RWPE2 (cell line): ENCODE results near the gene LARGE2.

ENCODE experiments used
- ATAC-seq: fragments of 200-7000 bp; cut with Tn5 transposase; 3 replicates; pipeline ENCODE4 v1.9.1; 2021; ENCODE audit warnings: low read depth
- DNase-seq: peaks from one replicate; pipeline ENCODE4 v3.0.0-alpha.2; 2020; ENCODE audit warnings: low spot score
- H3K27ac ChIP-seq: fragments of 450-650 bp; 2 replicates; pipeline ENCODE4 v1.5.1; 2017; ENCODE audit warnings: mild to moderate bottlenecking; ENCODE audit not compliant: poor library complexity, severe bottlenecking
- H3K27me3 ChIP-seq: fragments of 250-450 bp; sonication (Bioruptor Pico); 2 replicates; pipeline ENCODE4 v1.5.1; 2021; ENCODE audit warnings: mild to moderate bottlenecking, moderate library complexity; ENCODE audit not compliant: insufficient read depth, poor library complexity, severe bottlenecking
- H3K36me3 ChIP-seq: fragments of 250-450 bp; sonication (Bioruptor Pico); 2 replicates; pipeline ENCODE4 v1.5.1; 2020; ENCODE audit warnings: low read depth, mild to moderate bottlenecking, moderate library complexity
- H3K4me1 ChIP-seq: fragments of 250-450 bp; sonication (Bioruptor Pico); 2 replicates; pipeline ENCODE4 v1.5.1; 2021; ENCODE audit warnings: mild to moderate bottlenecking, moderate library complexity; ENCODE audit not compliant: insufficient read depth, poor library complexity, severe bottlenecking
- H3K4me3 ChIP-seq: fragments of 250-450 bp; sonication (Bioruptor Pico); 2 replicates; pipeline ENCODE4 v1.5.1; 2021; ENCODE audit warnings: mild to moderate bottlenecking, moderate library complexity; ENCODE audit not compliant: severe bottlenecking
- H3K9me3 ChIP-seq: fragments of 250-450 bp; sonication (Bioruptor Pico); 2 replicates; pipeline ENCODE4 v1.5.1; 2021; ENCODE audit warnings: mild to moderate bottlenecking, moderate library complexity; ENCODE audit not compliant: severe bottlenecking
- CTCF ChIP-seq: fragments of 450-650 bp; IDR thresholded peaks from one replicate; pipeline ENCODE4 v1.5.1; 2017; ENCODE audit warnings: mild to moderate bottlenecking, moderate library complexity; ENCODE audit not compliant: poor library complexity, severe bottlenecking

Gene LARGE2

GRCh38 chr11:45918962-45919675 is 3.3 kb upstream of the LARGE2 start:
- no peaks in the 10 kb centered on the region for H3K27me3 ChIP-seq
- peak overlapping the region; percentile 88 for H3K4me3 ChIP-seq
- H3K27ac ChIP-seq = peak overlapping the region; percentile 66
- H3K9me3 ChIP-seq = no peaks in the 10 kb centered on the region
- H3K4me1 ChIP-seq = peaks cover 3% of the 10 kb centered on the region
- no peak for TF ChIP-seq CTCF
- peaks cover 20% of the 10 kb centered on the region; the same call in 1 of the 2 replicates for H3K36me3 ChIP-seq
- ATAC-seq (no peak), DNase-seq (no peak)

GRCh38 chr11:45919806-45920530 is 2.5 kb upstream of the LARGE2 start:
- H3K4me3 ChIP-seq = no peak overlapping the region
- peaks cover 20% of the 10 kb centered on the region for H3K36me3 ChIP-seq
- H3K9me3 ChIP-seq = no peaks in the 10 kb centered on the region
- no peaks in the 10 kb centered on the region for H3K27me3 ChIP-seq
- no peak for TF ChIP-seq CTCF
- peaks cover 3% of the 10 kb centered on the region for H3K4me1 ChIP-seq
- no peak overlapping the region for H3K27ac ChIP-seq
- ATAC-seq (no peak), DNase-seq (no peak)

GRCh38 chr11:45920531-45921477 is 1.7 kb upstream of the LARGE2 start:
- no peak for TF ChIP-seq CTCF
- no peak for ATAC-seq
- H3K9me3 ChIP-seq = no peaks in the 10 kb centered on the region
- no peak overlapping the region for H3K4me3 ChIP-seq
- H3K27ac ChIP-seq = no peak overlapping the region
- no peaks in the 10 kb centered on the region for H3K27me3 ChIP-seq
- H3K36me3 ChIP-seq = peaks cover 20% of the 10 kb centered on the region
- peak; percentile 34 for DNase-seq
- H3K4me1 ChIP-seq = peaks cover 3% of the 10 kb centered on the region

- Histone ChIP-seq H3K4me3 (peak overlapping the region; percentile 72), H3K4me1 (peaks cover 3% of the 10 kb centered on the region), H3K36me3 (peaks cover 18% of the 10 kb centered on the region), H3K27ac (peak overlapping the region; percentile 39), H3K27me3 (no peaks in the 10 kb centered on the region), H3K9me3 (no peaks in the 10 kb centered on the region)
- ATAC-seq = no peak; the same call in 2 of the 3 replicates
- no peak for TF ChIP-seq CTCF
- peak; percentile 68 for DNase-seq
Measured at GRCh38 chr11:45921561-45922424, 663 bp upstream of the LARGE2 start.
